Activated CD4-positive, CD25-positive, alpha-beta regulatory T cell (primary cell): ENCODE data around the gene GK.
A peak's percentile ranks its signal among the peaks of the same experiment; 100 is the strongest.
"Not testable (repeated sequence)": the region's sequence is repeated elsewhere in the genome, so short reads cannot be mapped to it uniquely, and the experiment has no call there.

Source experiments
- DNase-seq, 4 experiments: peaks; one replicate each; lab custom pipeline; 2025; lab: John Stamatoyannopoulos, UW

Gene GK

DNA sequence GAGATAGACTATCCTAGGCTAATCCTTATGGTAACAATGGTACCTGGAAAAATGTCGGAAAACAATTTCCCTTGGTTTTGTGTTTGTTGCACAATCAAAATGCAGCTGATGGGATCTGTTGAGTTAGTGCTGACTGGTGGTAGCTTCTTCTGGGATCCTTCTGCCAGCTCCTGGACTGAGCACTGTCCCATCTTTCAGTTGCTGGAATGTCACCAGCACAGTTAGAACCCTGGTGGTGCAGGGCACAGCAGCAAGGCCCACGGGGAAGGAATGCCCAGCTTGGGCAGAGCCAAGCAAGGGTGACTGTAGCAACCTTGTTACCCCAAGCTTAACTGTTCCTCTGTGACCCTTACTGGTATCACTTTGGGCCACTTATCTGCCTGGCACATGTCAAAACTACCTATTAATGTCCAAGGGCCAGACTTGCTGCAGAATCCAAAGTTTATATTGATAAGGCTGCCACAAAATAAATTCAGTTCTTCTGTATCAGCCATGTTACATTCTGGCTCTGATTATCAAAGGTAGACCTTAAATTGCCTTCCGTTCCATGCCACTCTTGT, 53.1 kb downstream of the GK start:
- DNase-seq, result no peak

DNA sequence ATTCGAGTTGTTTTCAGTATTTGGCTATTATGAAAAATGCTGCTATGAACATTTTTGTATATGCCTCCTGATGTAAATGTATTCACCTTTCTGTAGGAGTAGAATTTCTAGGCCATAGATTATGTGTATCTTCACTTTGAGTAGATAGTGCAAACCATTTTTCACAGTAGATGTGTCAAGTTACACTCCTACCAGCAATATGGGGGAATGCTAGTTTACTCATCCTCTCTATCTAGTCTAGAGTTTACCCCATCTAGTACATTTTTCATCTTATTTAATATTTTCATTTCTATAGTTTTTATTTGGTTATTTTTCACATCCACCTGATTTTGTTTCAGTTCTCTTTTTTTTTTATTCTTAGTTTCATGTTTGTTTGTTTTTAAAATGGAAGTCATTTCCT, 59.0 kb downstream of the GK start:
- DNase-seq, result no peak

DNA sequence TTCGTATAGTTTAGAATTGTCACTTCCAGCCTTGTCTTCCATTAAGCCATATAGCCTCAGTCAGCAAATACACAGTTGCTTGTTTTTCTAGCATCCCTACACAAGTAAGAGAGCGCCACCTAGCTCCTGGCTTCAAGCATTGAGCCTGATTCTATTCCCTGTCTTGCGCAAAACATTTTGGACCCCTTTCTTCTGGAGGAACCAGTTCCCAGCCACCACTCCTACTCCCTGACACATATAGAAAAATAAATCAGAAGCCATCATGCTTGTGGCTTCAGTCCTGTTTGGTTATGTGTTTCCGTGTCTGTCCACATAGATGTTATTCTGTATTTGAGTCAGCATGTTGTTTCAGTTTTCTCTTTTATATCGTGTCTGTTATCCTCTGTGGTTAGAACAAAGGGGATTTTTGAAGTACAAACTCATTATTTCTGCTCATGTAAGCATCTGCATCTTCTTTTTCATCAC, 59.9 kb downstream of the GK start:
- peak in 2 of 4 experiments; percentile 1 for DNase-seq

DNA sequence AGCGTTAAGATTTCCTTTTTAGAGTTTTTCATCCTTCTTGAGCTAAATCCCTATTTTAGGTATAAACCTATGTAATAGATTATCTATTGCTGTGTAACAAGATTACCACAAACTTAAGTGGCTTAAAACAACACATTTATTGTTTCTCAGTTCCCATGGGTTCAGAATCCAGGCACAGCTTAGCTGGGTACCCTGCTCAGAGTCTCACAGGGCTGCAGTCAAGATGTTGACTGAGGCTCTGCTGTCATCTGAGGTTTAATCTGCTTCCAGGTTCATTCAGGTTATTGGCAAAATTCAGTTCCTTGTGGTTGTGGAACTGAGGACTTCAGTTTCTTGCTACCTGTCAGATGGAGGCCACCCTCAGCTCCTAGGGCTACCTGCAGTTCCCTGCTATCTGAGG, 60.9 kb downstream of the GK start:
- no peak for DNase-seq

DNA sequence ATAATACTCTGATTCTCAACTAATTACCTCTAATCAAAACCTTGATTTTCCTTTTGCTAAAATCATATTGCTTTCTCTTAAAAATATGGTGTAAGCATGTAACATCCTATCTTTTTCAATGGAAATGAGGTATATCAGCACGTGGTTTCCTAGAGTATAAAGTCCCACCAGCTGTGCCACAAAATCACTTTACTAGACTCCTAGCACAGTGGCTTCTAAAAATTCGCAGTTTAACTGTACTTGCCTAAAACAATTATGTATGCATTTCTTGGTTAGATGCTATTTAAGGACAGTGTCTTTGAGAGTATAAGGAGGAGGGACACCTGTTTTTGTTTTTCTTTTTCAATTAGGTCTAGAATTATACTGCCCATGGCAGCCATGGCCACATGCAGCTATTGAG, 62.8 kb downstream of the GK start:
- DNase-seq, result no peak

DNA sequence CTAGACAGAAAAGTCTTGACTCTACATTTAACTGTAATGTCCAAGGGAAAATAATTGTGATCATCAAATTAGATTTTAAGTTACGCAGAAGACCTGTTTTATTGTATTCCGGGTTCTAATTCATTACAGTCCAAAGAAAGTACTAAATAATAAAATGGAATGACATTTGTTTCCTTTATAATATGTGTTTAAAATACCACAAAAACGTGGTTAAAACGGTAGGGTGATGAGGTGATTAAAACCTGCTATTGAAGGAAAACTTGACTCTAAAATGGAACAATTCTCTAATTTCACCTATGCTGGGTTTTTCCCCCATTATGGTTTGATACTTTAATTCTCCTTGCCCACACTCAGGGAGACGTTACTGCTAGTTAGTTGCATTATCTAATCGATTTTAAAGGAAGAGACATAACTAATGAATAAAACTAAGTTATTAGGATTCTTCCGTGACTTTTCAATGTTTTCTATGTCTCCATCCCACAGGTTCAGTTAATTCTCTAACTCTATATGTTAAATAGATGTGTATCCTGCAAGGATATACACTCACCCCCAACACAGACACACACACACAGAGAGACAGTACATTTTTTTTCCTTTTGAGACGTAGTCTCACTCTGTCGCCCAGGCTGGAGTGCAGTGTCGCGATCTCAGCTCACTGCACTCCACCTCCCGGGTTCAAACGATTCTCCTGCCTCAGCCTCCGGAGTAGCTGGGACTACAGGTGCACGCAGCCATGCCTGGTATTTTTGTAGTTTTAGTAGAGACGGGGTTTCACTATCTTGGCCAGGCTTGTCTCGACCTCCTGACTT, 80.8 kb downstream of the GK start:
- no peak for DNase-seq

DNA sequence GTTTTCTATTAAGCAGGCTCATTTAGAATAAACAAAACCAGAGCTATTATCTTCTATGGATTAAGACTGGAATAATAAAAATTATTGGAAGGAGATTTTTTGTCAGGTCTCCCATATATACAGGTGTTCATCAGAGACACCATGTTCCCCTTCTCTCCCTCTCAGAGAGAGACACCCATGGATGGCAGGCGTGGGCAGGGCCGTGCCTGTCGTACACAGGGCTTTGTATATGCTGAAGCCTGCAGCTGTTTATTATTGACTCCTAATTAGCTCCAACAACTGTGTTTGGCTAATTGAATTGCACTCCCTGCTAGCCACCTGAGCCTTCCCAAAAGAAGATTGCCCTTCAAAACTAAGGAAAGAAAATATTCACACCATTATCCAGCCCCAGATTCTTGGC, 81.6 kb downstream of the GK start:
- DNase-seq, result no peak

DNA sequence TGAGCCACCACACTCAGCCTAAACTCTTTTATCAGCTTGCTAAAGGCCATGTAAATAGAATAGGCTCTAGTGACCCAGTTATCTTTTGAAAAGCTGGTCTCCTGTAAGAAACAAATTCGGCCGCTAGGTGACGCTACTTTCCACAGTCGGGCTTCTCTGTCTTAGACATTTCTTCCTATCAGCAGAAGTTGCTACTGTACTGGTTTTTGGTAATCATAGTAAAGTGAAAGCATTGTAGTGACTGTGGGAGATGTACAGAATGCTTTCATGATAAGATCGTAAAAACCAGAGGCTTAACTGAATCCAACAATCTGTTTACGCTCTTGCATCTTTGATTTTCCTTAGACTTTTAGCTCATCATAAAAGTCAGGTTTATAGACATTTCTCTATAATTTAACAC, 82.6 kb downstream of the GK start:
- DNase-seq, result peak; percentile 16 to 58 (median 25)

DNA sequence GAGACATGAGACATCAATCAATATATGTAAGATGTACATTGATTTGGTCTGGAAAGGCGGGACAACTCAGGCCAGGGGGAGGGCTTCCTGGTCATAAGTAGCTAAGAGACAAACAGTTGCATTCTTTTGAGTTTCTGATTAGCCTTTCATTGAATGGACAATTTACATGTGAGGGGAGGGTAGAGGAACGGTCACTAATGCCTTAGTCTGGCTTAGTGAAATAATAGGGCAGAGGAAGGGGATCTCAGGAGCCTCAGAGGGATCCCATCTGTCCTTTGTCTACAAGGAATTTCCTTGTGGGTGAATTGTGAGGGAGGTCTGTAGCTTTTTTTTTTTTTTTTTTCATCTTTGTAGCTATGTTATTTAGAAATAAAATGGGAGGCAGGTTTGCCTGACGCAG, 88.3 kb downstream of the GK start:
- DNase-seq, result no peak

DNA sequence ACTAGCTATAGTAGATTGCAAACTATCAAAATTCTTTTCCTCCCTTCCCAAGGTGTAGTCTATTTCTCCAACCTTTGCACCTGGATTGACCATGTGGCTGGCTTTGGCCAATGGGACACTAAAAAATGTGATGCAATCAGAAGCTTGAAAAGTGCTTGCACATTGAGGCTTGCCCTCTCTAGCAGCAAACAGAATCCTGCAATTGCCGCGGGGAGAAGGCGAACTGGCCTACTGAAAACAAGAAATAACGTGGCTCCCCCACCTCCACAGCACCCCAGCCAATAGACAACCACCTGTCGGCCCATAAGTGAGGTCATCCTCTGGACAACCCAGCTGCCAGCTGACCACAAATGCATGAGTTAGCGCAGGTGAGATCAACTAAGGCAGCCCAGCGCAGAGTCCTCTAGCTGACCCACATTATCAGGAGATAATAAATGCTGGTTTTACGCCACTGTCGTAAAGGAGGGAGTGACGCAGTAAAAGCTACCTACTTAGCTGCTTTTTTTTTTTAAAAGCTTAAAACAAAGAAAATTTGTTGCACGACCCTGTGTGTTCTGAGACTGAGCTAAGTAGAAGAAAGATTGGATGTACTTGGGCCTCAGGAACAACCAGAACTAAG, 95.2 kb downstream of the GK start:
- no peak for DNase-seq

DNA sequence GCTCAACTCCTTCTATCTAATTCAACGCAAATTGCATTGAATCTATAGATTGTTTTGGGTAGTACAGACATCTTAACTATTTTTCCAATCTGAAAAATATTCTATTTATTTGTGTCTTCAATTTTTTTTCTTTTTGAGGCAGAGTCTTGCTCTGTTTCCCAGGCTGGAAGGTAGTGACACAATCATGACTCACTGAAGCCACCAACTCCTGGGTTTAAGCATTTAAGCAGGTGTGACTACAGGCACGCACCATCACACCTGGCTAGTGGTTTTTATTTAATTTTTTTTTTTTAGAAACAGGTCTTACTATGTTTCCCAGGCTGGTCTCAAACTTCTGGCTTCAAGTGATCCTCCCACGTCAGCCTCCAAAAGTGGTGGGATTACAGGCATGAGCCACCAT, 98.3 kb downstream of the GK start:
- DNase-seq, result no peak

DNA sequence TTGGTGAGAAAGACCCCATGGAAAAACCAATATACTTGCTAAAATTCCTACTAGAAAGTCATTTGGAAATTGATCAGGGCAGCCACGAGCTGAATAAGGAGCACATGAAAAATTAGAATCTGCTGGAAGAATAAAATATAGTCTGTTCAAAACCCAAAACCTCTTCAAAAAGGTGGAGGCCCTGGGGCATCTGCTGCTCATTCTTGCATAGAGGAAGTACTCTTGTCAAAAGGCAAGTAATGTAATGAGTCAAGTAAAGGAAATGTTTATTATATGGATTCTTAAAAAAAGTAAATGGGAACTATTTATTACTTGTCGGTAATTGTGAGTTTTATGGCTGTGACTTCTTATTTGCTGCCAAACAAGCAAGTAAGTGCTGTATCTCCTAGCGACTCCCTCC, 109.5 kb downstream of the GK start:
- no peak for DNase-seq

DNA sequence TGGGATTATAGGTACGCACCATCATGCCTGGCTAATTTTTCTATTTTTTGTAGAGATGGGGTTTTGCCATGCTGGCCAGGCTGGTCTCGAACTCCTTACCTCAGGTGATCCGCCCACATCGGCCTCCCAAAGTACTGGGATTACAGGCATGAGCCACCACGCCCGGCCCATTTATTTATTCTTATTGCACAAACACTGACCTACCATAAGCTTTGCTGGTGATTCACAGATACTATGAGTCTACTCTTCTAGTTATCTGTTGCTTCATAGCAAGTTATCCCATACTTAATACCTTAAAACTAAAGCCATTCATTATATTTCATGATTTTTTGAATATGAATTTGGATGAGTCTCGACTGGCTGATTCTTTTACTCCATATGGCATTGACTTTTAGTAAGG, 120.5 kb downstream of the GK start:
- not testable (repeated sequence) for DNase-seq

DNA sequence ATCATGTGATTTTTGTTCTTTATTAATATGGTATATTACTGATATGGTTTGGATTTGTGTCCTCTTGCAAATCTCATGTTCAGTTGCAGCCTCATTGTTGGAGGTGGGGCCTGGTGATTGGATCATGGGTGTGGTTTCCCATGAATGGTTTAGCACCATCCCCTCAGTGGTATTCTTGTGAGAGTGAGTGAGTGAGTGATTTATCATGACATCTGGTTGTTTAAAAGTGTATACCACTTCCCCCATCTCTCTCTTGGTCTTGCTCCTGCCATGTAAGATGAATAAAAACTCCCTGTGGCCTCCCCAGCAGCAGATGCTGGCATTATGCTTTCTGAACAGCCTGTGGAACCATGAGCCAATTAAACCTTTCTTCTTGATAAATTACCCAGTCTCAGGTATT, 124.4 kb downstream of the GK start:
- no peak for DNase-seq

DNA sequence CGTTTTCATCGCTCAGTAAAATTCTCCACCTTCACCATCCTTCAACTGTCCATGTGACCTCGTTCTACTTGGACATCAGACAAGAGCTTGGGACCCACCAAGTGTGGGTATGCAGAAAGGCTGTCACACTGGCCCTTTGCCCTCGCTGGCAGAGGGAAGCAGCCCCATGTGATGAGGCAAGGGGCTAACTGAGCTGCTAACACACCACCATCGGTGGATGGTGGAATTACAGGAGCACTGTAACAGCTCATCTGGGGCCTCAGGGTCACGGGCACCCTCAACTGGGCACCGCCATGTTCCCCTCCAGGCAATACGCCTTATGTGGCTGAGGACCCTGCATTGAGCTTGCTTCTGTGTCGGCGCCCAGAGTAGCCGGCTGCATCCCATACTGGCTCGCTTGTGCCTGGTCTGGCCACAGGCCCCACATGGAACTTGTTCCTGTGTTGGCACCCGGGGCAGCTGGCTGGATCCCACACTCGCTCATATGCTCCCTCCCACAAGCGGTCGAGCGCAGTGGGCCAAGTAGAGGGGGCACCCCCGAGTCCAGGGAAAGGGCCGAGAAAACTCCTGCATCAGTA, 126.3 kb downstream of the GK start:
- no peak for DNase-seq
